GM18508 (cell line): Measurements from ENCODE around the gene FREM2.

Experiments used
- ATAC-seq: cut with Tn5 transposase; IDR thresholded peaks from one replicate; pipeline ENCODE4 v1.9.1; 2021; ENCODE audit warnings: moderate number of reproducible peaks; ENCODE audit not compliant: insufficient read depth, unreplicated experiment

Gene FREM2

DNA sequence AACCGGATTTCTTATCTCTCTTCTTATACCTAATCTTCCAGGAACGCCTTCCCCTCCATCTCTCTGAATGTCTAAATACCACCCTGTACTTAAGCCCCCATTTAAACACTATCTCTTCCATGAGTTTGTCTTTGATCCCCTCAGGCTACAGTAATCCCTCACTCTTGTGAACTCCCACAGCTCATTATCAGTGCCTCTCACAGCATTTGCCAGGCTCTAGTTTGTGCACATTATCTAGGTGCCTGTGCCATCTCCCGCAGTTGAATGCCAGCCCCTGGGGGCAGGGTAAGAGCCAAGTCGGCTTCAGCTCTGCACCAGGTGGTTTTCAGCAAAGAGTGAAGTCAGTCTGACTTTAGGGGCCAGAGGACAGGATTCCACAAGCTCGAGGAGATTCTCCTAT is 71.4 kb downstream of the FREM2 start:
- ATAC-seq = no peak

- no peak for ATAC-seq
These were observed 72.5 kb downstream of the FREM2 start for GRCh38 chr13:38759390-38759789.

- no peak for ATAC-seq
These were observed 76.8 kb downstream of the FREM2 start for GRCh38 chr13:38763446-38764381.

DNA sequence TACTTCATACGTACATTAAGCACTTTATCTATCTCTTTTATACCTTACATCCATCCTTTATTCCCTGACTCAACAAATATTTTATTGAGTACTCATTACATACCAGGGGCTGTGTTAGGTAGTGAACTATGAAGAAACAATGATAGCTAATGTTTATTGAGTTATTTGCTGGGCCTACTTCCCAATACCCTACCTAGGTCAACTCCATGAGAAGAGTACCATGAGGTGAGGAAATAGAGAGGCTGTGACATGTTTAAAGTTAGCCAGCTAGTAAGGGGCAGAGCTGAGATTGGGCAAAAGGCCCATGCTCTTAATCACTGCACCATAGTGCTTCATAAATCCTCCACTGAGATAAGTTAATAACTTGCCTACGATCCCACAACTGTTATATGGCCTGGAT is 79.9 kb downstream of the FREM2 start:
- ATAC-seq = no peak

GRCh38 chr13:38767506-38768265 is 80.8 kb downstream of the FREM2 start:
- no peak for ATAC-seq

DNA sequence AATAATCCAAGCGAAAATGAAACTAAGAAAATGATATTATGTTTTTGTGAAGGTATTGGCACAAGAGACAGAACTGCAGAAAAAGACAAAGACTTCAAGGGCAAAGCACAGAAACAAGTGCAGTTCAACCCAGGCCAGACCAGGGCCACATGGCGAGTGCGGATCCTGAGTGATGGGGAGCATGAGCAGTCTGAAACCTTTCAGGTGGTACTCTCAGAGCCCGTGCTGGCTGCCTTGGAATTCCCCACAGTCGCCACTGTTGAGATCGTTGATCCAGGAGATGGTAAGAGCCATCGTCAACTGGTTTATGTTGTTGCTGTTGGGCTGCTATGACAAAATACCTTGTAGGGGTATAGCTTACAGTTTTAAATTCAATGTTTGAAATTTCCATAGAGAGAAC is 82.6 kb downstream of the FREM2 start:
- ATAC-seq = no peak

- ATAC-seq = no peak
These were observed 88.2 kb downstream of the FREM2 start for GRCh38 chr13:38775085-38775484.

DNA sequence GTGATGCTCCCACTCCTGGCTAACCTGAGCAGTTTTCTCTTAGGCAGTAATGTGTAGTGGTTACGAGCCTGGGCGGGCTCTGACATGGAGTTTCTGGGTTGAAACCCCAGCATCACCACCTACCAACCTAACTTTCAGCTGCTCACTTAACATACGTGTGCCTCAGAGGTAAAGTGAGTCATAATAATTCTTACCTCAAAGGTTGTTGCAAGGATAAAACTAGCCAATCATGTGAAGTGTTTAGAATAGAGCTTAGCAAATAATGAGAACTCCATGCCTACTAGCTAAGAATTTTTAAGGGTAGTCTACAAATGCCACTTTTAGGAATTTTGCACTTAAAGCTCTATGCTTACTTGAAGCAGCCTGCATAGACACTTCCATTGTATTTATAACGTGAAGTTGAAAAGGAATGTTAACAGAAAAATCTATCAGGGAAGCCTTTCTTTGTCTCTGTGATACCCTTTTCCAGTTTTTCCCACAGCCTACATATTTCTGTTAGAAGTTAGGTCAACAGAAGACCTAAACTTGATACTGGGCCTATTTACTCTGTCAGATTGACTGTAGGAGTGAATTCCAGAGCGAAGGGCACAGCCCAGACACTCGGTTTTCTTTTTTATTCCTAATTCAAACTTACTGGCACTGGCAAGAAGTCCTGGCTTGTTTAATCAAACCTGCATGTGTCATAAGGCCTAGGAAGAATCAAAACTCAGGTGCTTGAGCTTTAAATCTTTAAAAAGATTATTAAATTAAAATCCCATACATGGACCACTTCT is 90.7 kb downstream of the FREM2 start:
- ATAC-seq = no peak

DNA sequence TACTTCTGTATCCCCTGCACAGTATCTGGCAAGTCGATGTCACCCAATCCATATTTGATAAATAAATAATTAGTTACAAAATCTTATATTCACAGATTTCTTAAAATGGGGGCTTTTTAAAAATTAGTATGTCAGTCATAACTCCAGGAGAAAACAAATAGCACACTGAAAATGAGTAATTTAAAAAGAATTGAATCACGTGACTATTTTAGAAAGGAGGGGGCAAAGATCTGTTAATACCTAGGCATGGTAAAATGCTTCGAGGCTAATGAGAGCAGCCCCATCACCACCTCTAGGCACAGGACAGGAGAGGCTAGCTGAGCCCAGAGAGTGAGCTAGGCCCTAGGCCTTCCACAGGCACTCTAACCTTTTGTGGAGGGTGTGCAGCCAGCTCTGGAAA is 94.7 kb downstream of the FREM2 start:
- ATAC-seq = no peak

DNA sequence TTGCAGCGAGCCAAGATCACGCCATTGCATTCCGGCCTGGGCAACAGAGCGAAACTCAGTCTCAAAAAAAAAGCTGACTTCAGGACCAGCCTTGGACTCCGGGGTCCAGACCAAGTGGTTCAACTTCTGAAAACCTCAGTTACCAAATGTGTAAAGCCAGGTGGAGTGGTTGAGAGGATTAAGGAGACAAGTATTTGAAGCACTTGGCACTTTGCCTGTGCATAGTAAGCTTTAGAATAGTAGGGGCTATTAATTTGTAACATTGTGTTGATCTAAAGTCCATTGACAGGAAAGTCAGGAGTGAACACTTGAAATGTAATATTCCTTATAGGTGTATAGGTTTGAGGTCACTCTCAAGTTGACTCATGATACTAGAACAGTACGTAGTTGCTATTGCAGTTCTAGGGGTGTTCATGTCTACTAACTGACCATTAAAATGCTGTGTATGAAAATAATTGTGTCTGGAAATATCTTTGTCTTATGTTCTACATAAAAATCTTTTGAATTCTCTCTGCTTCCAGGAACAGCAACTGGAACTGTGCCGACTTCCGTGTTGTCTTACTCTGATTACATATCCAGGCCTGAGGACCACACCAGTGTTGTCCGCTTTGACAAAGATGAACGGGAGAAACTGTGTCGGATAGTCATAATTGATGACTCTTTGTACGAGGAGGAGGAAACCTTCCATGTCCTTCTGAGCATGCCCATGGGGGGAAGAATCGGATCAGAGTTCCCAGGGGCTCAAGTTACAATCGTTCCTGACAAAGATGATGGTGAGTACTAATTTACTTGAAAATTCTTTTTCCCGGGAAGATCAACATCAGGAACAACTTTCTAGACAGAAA is 97.4 kb downstream of the FREM2 start:
- ATAC-seq = no peak

DNA sequence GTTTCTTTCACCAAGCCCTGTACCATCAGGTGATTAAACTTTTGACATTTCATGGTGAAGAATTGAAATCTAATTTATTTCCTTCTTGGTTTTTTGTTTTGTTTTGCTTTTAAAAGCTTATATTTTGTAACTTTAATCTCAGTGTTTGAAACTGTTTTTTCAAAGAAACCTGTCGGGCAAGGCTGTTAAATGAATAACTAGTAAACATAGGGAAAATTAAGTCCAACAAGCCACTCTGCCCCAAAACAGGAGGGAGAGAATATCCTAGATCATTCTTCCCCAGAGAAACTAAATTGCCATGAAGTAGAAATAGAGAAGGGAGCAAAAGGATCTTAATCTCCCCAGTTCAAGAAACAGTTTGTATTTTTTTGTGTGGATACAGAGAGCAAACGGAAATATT is 98.2 kb downstream of the FREM2 start:
- no peak for ATAC-seq

DNA sequence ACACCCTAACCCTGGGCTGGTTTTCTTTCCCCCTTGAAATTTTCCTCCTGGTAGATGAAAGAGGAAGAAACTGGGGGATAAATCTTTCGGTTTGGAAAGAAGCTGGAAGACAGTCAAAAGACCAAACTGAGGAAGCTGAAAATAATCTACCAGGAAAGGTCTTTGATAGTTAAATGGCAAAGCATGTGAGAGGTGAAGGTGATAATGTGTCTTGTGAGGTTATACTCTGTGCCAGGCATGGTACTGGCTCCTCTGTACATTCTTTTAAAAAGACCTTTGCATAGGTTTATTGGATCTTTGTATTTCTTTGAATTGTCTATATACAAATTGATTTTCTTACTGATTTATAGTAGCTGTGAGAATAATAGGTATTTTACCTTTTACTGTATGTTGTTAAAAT is 98.6 kb downstream of the FREM2 start:
- no peak for ATAC-seq

- no peak for ATAC-seq
These were observed 100.7 kb downstream of the FREM2 start for GRCh38 chr13:38787550-38787949.

DNA sequence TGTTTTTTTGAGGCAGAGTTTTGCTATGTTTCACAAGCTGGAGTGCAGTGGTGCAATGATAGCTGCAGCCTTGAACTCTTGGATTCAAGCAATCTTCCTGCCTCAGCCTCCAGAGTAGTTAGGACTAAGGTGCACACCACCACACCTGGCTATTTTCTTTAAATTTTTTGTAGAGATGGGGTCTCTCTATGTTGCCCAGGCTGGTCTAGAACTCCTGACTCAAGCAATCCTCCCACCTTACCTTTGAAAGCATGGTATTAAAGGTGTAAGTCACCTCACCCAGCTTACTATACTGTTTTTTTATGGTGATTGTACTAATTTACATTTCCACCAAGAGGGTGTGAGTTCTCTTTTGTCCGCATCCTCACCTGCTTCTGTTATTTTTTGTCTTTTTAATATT is 110.0 kb downstream of the FREM2 start:
- ATAC-seq = no peak

GRCh38 chr13:38803531-38803930 is 116.7 kb downstream of the FREM2 start:
- ATAC-seq = no peak

DNA sequence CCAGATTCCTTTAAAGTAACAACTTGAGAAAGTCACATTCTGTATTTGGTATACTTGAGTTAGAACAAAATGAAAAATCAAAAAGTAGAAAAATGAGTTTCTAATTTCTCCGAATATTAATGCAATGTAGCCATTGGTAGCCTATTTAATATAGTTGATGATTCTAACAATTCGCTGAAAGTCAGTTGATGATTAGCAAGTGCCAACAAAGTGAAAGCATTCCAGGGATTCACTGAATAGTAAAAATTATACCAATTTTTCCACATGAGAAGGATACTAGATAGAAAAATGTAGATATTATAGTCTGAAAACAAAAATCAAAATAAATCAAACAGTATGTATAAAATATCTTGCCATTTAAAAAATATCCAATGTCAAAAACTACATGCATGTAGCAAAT is 117.2 kb downstream of the FREM2 start:
- no peak for ATAC-seq

DNA sequence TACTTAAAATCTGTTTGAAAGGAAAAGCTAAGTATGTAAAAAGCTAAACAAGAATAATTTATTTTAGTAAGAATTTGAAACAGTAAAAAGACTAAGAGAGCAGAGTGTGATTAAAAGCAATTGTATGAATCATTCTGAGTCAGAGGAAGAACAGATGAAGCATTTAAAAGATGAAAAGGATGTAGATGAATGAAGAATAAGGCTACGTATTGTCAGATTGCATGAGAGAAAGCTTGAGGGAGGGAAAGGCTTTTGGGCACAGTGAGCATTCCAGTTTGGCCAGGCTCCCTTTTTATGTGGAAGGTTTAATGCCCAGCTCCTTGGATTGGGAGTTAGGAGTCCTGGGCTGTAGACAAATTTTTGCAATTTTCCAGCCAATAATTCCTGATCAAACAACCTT is 117.7 kb downstream of the FREM2 start:
- ATAC-seq = no peak

DNA sequence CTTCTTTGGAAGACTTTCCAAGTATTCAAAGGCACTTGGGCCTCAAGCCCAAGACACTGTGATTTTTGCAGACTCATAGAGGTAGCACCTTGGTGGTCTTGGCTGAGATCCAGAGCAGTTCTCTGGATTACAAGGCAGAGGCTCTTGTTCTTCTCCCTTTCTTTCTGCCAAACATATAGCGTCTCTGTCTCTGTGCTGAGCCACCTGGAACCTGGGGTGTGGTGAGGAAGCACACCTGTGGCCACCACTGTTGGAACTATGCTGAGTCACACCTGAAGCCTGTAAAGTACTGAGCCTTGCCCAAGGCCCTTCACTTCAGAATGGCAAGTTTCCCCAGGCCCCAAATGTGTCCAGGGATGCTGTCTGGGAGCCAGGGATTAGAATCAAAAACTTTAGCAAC is 127.5 kb downstream of the FREM2 start:
- no peak for ATAC-seq

GRCh38 chr13:38819053-38819452 is 132.2 kb downstream of the FREM2 start:
- ATAC-seq = no peak

DNA sequence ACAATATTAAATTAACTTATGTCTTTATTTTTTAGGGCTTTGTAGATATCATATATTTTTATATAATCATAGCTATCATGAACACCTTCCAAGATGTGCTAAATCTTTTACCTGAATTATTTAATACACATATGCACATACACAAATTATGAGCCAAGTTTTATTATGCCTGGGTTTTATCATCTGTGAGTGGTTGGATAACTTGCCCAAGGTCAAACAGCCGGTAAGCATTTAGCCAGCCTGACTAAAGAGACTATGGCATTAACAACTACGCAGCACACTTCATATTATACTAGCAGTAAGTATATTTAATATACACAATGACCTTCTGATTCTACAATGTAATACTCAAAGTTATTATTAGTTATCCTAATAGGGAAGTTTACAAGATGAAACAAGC is 132.7 kb downstream of the FREM2 start:
- ATAC-seq = no peak
